LNCAP (cell line): ENCODE data around the gene TBC1D25.

Source experiments
- TF ChIP-seq, protein P1 (sequence below): fragments of 450-650 bp; IDR thresholded peaks from 2 replicates; pipeline ENCODE4 v1.5.1; 2017; ENCODE audit warnings: mild to moderate bottlenecking

TBC1D25 gene

DNA sequence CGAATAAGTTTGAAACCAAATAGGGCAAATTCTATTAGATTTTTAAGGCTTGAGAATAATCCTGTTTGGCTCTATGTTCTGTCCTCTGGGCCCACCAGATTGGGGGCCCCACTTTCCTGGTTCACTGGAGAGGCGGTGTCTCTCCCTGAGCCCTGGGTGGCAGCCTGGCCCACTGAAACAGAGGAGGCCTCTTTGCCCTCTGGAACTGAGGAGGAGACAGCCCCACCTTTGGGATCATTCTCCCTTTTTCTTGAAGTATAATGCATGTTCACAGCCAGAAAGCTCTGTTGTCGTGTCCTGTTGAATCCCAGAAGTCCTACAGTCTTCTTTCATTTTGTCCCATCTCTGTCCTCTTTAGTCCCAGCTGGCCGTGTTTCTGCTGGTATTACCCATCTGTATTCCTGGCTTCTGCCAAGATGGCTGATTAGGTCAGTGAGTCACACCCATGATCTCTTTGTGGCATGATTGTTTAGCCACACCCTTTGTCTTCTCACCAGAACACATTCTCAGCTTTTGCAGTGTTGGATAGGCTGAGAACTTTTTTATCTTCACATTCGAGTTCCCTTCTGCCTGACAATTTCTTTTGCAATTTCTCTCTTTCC lies 8.1 kb upstream of the TBC1D25 start:
- TF ChIP-seq, protein P1, sequence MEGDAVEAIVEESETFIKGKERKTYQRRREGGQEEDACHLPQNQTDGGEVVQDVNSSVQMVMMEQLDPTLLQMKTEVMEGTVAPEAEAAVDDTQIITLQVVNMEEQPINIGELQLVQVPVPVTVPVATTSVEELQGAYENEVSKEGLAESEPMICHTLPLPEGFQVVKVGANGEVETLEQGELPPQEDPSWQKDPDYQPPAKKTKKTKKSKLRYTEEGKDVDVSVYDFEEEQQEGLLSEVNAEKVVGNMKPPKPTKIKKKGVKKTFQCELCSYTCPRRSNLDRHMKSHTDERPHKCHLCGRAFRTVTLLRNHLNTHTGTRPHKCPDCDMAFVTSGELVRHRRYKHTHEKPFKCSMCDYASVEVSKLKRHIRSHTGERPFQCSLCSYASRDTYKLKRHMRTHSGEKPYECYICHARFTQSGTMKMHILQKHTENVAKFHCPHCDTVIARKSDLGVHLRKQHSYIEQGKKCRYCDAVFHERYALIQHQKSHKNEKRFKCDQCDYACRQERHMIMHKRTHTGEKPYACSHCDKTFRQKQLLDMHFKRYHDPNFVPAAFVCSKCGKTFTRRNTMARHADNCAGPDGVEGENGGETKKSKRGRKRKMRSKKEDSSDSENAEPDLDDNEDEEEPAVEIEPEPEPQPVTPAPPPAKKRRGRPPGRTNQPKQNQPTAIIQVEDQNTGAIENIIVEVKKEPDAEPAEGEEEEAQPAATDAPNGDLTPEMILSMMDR = no peak

DNA sequence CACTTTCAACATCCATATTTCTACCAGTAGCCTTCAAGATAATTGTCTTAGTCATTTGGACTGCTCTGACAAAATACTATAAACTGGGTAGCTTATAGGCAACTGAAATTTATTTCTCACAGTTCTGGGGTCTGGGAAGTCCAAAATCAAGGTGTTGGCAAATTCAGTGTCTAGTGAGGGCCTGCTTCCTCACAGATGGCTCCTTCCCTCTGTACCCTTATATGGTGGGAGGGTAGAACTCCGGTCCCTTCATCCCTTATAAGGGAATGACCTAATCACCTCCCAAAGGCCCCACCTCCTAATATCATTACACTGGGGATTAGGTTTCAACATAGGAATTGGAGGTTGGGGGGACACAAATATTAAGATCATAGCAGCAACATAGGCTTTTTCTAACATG lies 7.4 kb upstream of the TBC1D25 start:
- TF ChIP-seq, protein P1 = no peak

DNA sequence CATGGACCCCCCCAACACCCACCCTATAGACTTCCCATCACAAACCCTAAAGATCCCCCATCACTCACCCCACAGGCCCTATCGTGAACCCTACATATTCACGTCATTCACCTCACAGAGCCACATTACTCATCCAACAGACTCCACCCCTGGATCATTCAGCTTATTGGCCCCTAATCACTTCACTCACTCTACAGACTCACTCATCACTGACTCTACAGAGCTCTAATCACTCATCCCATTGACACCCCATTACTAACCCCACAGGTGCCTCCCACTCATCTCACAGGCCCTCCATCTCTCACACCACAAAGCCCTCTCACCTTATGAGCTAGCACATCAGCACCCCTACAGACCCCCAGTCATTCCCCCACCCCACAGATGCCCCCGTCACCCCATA lies 6.3 kb upstream of the TBC1D25 start:
- TF ChIP-seq, protein P1 = no peak

DNA sequence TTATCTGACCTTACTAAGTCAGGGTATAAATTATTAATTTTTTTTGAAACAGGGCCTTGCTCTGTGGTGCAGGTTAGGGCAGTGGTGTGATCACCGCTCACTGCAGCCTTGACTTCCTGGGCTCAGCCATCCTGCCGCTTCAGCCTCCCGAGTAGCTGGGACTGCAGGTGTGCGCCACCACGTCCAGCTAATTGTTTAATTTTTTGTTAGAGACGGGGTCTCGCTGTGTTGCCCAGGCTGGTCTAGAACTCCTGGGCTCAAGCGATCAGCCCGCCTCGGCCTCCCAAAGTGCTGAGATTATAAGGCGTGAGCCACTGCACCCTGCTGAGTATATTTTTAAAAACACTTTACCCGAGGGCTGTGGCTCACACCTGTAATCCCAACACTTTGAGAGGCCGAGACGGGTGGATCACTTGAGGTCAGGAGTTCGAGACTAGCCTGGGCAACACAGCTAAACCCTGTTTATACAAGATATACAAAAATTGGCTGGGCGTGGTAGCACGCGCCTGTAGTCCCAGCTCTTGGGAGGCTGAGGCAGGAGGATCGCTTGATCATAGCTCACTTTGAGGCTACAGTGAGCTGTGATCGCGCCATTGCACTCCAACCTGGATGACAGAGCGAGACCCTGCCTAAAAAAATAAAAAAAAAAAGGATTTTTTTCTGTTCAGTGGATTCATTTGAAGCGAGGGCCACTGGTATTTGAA lies 721 bp upstream of the TBC1D25 start:
- TF ChIP-seq, protein P1 = no peak

DNA sequence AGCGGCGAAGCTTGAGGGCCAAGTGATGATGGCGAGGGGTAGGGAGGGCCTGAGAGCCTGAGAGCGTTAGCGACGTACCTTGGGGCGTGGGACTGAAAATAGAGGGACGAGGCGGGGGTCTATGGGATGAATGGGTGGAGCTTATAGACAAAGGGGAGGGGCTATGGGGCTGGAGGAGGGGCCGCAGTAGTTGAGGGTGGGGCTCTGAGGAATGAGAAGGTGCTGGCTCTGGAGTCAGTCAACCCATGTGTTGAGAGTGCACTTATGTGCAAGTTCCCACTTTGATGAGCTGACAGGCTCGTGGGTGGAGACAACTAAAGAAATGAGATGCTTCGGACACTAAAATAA lies 488 bp downstream of the TBC1D25 start:
- TF ChIP-seq, protein P1 = no peak

DNA sequence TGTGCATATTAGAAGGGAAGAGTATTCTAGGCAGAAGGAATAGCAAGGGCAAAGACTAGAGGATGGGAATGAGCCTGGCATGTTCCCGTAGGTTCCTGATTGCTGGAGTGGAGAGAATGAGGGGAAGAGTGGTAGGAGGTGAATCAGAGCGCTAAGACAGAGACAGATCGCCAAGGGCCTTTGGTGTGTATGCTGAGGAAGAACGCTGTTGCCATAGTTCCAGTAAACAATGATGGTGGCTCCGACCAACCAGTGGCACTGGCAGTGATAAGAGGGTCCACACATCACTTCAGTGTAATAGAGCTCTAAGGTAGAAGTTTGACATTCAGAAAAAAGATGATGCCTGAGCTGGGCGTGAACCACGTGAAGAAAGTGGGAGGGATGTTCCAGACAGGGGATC lies 966 bp downstream of the TBC1D25 start:
- TF ChIP-seq, protein P1 = no peak

DNA sequence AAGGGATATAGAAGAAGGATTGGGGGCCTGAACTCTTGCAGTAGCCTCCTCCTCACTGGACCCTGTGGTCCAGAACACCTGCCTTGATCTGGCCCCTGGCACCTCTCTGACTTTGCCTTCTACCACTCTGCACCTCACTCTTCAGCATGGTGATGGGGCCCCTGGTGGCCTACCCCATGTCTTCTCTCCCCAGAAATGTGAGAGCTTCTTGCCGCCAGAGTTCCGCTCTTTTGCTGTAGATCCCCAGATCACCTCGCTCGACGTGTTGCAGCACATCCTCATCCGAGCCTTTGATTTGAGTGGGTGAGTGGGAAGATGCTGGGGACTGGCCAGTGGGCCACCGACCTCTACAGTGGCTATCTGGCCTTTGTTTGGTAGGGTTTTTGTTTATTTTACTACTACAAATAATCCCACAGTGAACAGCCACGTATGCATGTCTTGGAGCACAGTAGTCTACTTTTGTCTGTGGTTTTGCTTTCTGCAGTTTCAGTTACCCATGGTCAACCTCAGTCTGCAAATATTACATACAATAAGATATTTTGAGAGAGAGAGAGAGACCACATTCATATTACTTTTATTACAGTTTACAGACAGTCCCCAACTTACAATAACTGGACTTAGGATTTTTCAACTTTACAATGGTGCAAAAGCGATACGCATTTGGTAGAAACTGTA lies 1.8 kb downstream of the TBC1D25 start:
- TF ChIP-seq, protein P1 = no peak
